ENCODE data around the gene TOMM5.

The TOMM5 gene

DNA sequence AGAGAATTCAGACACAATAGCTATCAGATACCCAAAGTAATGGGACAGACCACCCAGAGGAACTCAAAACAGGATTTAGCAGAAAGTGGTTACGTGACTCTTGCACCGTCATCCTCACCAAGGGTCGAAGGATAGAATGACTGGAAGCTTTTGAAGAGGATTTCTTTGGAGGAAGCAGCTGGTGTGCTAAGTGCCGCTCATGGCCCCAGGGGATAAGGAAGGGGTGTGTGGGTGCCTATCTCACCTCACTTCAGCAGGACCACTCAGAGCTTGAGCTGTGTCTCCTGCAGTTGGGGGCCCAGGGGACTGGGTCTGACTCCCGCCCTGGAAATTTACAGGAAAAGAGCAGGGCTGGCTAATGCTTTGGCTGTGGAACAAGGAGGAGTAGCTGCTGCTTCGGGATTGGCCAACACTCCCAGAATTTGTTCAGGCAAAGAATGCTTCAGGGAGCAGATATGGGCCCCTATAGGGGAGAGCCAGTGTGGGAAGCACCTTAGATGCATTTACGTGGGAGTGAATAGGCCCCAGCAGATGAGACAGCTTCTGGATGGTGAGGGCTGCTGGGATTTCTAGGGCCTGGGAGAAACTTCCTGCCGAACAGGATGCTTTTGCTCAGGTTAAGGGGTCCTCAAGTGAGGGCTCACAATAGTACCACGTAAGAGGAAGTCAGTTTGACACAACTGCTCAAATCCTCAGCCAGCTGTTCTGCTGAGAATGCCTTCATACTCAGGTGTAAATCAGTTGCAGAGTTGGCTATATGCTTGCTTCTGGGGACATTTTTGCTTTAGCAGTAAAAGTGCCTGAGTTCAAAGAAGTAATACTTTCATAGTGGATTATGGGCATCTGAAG, 29.1 kb upstream of the TOMM5 start:
- TF ChIP-seq CTCF (conservative IDR thresholded peaks at IDR 0.05) (no peak), ZFX (IDR thresholded peaks at IDR 0.05) (no peak)
- H3K27ac ChIP-seq: no peak overlapping the region

DNA sequence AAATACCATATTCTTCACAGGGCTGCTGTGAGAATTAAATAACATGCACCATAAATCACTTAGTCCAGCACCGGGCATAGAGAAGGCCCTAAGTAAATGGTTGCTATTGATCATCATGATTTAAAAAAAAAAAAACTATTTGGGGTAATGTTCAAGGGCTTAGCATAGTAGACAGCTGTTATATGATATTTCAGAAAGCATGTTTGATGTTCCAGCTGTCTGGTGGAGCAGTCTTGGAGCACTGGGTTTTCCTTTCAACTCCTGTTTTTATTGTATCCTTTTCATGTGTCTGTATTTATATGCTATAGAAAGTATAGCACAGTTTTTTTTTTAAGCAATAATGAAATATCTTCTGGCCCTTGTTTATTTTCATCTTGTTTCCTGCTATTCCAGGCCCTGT, 28.0 kb upstream of the TOMM5 start:
- no peak overlapping the region for H3K27ac ChIP-seq
- no peak for TF ChIP-seq CTCF (conservative IDR thresholded peaks at IDR 0.05)
- TF ChIP-seq ZFX (IDR thresholded peaks at IDR 0.05): no peak

DNA sequence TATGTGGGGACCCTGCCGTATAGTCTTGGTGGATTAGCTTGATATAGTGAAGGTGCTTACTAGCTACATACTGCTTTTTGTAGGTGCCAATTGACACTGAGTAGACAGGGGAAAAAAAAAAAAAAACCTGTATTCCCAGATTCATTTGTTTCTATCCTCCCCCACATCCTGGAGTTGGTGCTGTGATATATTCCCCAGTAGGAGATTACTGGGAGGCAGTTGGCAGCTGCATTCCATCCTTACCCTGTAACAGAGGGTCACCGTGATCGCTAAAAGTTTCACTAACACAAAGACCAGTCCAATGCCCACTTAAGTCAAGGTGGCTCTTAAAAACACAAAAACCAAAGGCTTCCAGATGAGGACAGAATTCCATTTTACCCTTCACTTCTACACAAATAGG, 27.4 kb upstream of the TOMM5 start:
- TF ChIP-seq CTCF (conservative IDR thresholded peaks at IDR 0.05): no peak
- no peak overlapping the region for H3K27ac ChIP-seq

GRCh38 chr9:37618817-37619216, 26.4 kb upstream of the TOMM5 start:
- no peak overlapping the region for H3K27ac ChIP-seq
- TF ChIP-seq CTCF (conservative IDR thresholded peaks at IDR 0.05) (no peak), ZFX (IDR thresholded peaks at IDR 0.05) (no peak)

DNA sequence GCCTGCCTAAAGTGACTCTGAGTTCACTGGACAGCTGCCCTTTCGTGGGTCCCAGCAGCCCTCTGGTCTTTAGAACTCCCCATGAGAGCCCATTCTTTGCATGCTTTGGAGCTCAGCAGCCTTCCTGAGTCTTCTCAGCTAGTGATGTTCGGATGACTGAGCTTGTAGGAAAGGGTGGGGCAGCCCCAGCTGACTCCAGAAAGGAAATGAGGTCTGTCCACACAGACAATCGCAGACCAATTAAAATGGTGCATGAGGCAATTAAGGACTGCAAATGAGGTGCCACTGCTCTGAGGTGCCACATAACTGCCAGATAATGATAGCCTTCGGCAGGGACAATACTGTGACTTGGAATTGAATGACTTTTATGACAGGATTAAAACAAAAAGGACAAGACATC, 25.4 kb upstream of the TOMM5 start:
- TF ChIP-seq ZFX (IDR thresholded peaks at IDR 0.05) (no peak), CTCF (conservative IDR thresholded peaks at IDR 0.05) (no peak)

DNA sequence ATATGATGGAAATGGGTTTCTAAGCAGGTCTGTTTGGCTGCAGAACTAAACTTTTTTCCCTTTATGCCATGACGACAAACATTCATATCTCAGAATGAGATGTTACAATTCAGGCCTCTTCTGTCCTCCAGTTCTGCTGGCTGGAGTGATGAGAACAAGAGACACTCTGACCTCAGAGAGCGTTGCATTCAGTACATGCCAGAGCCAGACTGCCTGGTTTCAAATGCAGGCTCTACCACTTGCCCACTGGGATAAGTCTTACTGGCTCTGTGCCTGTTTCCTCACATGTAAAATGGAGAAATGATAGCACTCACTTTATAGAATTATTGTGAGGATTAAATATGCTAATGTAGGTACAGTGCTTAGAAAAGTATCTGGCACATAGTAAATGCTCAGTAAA, 24.8 kb upstream of the TOMM5 start:
- TF ChIP-seq CTCF (conservative IDR thresholded peaks at IDR 0.05) (no peak), ZFX (IDR thresholded peaks at IDR 0.05) (no peak)
- H3K27ac ChIP-seq: no peak overlapping the region

More for the DNA sequence above, 25.4 kb upstream of the TOMM5 start:
- no peak overlapping the region for H3K27ac ChIP-seq

DNA sequence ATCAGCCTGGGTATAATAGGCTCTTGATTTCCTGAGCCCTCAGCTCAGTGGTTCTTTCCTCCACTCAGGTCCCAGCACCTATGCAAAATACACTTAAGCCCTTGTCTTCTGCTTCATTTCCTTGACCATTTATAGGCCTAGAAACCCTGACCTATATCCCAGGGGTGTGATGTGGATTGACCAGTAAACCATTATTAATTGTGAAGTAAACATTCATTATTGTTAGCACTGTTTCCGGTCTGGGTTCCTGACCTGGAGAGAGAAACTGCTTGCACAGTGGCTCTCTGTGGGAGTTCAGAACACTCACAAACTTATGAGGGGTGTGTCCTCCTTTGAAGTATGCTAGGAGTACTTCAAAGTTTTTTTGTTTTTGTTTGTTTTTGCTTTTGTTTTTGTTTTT, 19.6 kb upstream of the TOMM5 start:
- no peak for TF ChIP-seq CTCF (conservative IDR thresholded peaks at IDR 0.05)
- TF ChIP-seq ZFX (IDR thresholded peaks at IDR 0.05): no peak
- H3K27ac ChIP-seq: no peak overlapping the region
